Peyer's patch (tissue), 4 donors: ENCODE results near the gene TUT1. TPM values are rescaled to one million over a fixed set of nuclear protein-coding genes. Genes with fewer than 3 reads are reported as not detected.
"Not testable (repeated sequence)": the region's sequence is repeated elsewhere in the genome, so short reads cannot be mapped to it uniquely, and the experiment has no call there.

Experiments used
- DNase-seq, 3 donors: peaks; one replicate each; pipeline ENCODE4 v3.0.0-alpha.2; 2017 to 2019
- H3K27ac ChIP-seq, 4 donors: fragments of 200-600 bp; sonication (generic); one replicate each; pipeline ENCODE4 v1.5.1; 2016 to 2019
- H3K27me3 ChIP-seq, 2 donors: fragments of 200-600 bp; sonication (generic); one replicate each; pipeline ENCODE4 v1.5.1; 2019
- H3K36me3 ChIP-seq, 3 donors: fragments of 200-600 bp; sonication (generic); one replicate each; pipeline ENCODE4 v1.5.1; 2016 to 2019
- H3K4me1 ChIP-seq, 4 donors: fragments of 200-600 bp; sonication (generic); one replicate each; pipeline ENCODE4 v1.5.1; 2016 to 2019
- H3K4me3 ChIP-seq, 4 donors: fragments of 200-600 bp; sonication (generic); 1 replicate in 3 of 4; 2 replicates in 1 of 4; pipeline ENCODE4 v1.5.1; 2016 to 2019; ENCODE audit warnings: mild to moderate bottlenecking in 1 of 4
- H3K9me3 ChIP-seq, 4 donors: fragments of 200-600 bp; sonication (generic); one replicate each; pipeline ENCODE4 v1.5.1; 2016 to 2019; ENCODE audit warnings: mild to moderate bottlenecking in 1 of 4
- CTCF ChIP-seq, 6 experiments: fragments of 450-650 bp in 4 of 6; fragments of 200-600 bp in 2 of 6; sonication (generic) in 1 of 6; IDR thresholded peaks; one replicate each; pipeline ENCODE4 v1.5.1; 2017 to 2019; ENCODE audit warnings: antibody characterized with exemption in 6 of 6, mild to moderate bottlenecking in 3 of 6, moderate library complexity in 1 of 6
- POLR2A ChIP-seq, 2 donors: fragments of 450-650 bp; IDR thresholded peaks; one replicate each; pipeline ENCODE4 v1.5.1; 2017; ENCODE audit warnings: antibody characterized with exemption in 2 of 2, mild to moderate bottlenecking in 2 of 2, moderate library complexity in 2 of 2
- total RNA-seq, 4 donors: library from RNA; depleted of rRNA; stranded (reverse); fragments of >200 nt; gene quantifications; one replicate each; pipeline ENCODE4 v1.1.0, GENCODE V29; 2016

Gene TUT1
- total RNA-seq, 4 donors from 2014 or later: 5.0 to 29.4 (median 17.5) TPM

GRCh38 chr11:62553080-62553838 is 38.1 kb downstream of the TUT1 start:
- Histone ChIP-seq H3K4me3 (peak overlapping the region in 2 of 4 donors; percentile 27 to 32), H3K4me1 (peaks cover 35 to 88% (median 61%) of the 10 kb centered on the region in 4 donors), H3K27me3 (no peaks in the 10 kb centered on the region), H3K27ac (peak overlapping the region; percentile 74 to 99 (median 94)), H3K9me3 (no peaks in the 10 kb centered on the region), H3K36me3 (no peaks in the 10 kb centered on the region)
- DNase-seq: peak; percentile 53 to 93 (median 91)
- TF ChIP-seq POLR2A (IDR thresholded peaks at IDR 0.05): peak; percentile 66 to 83
- no peak for TF ChIP-seq CTCF (IDR thresholded peaks at IDR 0.05)

GRCh38 chr11:62552485-62553079 is 38.7 kb downstream of the TUT1 start:
- DNase-seq: no peak
- TF ChIP-seq POLR2A (IDR thresholded peaks at IDR 0.05) (no peak), CTCF (IDR thresholded peaks at IDR 0.05) (no peak)
- Histone ChIP-seq H3K27me3 (no peaks in the 10 kb centered on the region), H3K4me3 (peak overlapping the region in 2 of 4 donors; percentile 27 to 32), H3K27ac (peak overlapping the region; percentile 74 to 99 (median 94)), H3K36me3 (no peaks in the 10 kb centered on the region), H3K4me1 (peaks cover 37 to 94% (median 58%) of the 10 kb centered on the region in 4 donors), H3K9me3 (no peaks in the 10 kb centered on the region)

- H3K9me3 ChIP-seq, H3K36me3 ChIP-seq, DNase-seq, H3K27me3 ChIP-seq, H3K4me3 ChIP-seq: not testable (repeated sequence)
- peaks cover 23 to 78% (median 43%) of the 10 kb centered on the region in 4 donors for H3K4me1 ChIP-seq
- peak overlapping the region in 3 of 4 donors; percentile 7 to 99 (median 97) for H3K27ac ChIP-seq
These were observed 40.8 kb downstream of the TUT1 start for GRCh38 chr11:62550478-62550877.

- Histone ChIP-seq H3K9me3 (no peaks in the 10 kb centered on the region), H3K27me3 (no peaks in the 10 kb centered on the region), H3K4me1 (peaks cover 13 to 68% (median 28%) of the 10 kb centered on the region in 4 donors), H3K36me3 (no peaks in the 10 kb centered on the region), H3K4me3 (no peak overlapping the region), H3K27ac (peak overlapping the region in 2 of 4 donors; percentile 62 to 98)
- DNase-seq: no peak
- TF ChIP-seq POLR2A (IDR thresholded peaks at IDR 0.05) (no peak), CTCF (IDR thresholded peaks at IDR 0.05) (no peak)
These were observed 42.6 kb downstream of the TUT1 start for GRCh38 chr11:62548545-62549335.

- TF ChIP-seq CTCF (IDR thresholded peaks at IDR 0.05) (no peak), POLR2A (IDR thresholded peaks at IDR 0.05) (no peak)
- H3K4me1 ChIP-seq: peaks cover 11 to 68% (median 30%) of the 10 kb centered on the region in 4 donors
- peak overlapping the region; percentile 87 to 99 (median 93) for H3K27ac ChIP-seq
- no peak for DNase-seq
- no peaks in the 10 kb centered on the region for H3K27me3 ChIP-seq
- H3K36me3 ChIP-seq: no peaks in the 10 kb centered on the region
- H3K9me3 ChIP-seq: no peaks in the 10 kb centered on the region
- peak overlapping the region in 3 of 4 donors; percentile 85 to 99 (median 88) for H3K4me3 ChIP-seq
These were observed 43.5 kb downstream of the TUT1 start for GRCh38 chr11:62547691-62548281.
